ENCODE measurements around the gene GDF10.

GDF10 gene

DNA sequence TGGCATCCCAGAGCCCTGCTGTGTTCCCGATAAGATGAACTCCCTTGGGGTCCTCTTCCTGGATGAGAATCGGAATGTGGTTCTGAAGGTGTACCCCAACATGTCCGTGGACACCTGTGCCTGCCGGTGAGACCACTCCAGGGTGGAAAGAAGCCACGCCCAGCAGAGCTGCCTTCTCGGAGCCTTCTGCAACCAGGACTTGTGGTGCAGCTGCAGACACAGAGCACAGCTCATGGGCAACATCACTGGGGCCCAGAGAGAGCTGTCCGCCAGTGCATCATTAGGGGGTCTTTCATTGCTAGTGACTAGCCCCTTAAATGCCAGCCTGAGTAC, 12.6 kb downstream of the GDF10 start:
- no peak for DNase-seq (ENCODE audit: extremely low read depth in 1 of 2, low read depth in 1 of 2)

DNA sequence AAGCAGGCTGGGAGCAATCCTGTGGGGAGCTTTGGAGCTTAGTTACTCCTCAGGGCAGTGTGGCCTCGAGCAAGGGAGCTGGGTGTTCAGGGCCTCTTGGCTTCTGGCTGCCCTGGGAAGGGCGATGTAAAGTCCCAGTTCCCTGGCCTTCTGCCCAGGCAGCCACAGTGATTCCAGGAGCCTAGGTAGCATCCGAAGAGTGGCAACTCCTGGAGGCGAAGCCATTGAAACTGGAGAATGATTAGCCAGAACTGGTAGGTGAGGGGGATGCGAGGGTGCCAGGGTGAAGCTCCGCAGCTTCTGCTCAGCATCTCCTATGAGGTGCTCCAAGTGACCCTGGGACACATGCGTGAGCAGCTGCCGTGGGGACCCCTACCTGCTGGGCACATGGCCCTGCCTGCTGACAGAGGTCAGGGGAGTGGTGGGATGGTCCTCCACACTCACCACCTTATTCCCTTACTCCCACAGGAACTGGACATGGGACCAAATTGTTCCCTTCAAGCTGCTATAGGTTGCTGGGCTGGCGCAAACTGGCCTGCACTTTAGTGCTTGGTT, 14.5 kb downstream of the GDF10 start:
- DNase-seq (ENCODE audit: extremely low read depth in 1 of 2, low read depth in 1 of 2), result no peak

DNA sequence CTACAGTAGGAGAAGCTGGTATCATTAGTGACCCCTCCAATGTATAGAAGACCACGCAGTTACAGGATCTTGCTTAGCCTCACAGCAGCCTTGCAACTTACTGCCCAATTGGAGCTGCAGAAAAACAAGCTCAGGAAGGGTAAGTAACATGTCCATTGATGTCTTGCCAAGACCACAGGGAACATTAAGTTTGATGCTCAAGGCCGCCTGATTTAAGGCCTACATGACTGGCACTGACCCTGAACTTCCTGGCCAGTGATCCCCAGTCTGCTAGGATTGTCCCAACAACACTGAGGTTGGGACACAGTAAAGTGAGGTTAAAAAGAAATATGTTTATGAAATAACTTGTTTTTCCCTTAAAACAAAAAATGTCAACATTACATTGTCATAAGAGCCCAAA, 15.4 kb downstream of the GDF10 start:
- no peak for DNase-seq (ENCODE audit: extremely low read depth in 1 of 2, low read depth in 1 of 2)

DNA sequence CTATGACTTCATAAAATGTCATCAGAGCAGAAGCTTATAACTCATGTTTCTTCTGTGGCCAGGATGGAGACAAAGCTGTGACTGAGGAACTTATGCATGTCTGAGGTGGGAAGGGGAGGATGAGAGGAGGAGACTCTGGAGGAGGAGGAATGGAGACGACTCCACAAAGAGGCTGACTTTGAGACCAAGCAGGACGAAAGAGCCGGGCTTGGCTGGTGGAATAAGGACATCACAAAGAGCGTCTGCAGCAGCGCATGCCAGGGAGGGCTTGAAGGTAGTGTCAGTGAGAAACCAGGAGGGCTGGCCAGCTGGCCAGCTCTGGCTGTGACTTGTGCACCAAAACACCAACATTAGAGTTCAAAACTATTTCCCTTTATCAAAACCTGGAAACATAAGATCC, 16.1 kb downstream of the GDF10 start:
- no peak for DNase-seq (ENCODE audit: extremely low read depth in 1 of 2, low read depth in 1 of 2)

DNA sequence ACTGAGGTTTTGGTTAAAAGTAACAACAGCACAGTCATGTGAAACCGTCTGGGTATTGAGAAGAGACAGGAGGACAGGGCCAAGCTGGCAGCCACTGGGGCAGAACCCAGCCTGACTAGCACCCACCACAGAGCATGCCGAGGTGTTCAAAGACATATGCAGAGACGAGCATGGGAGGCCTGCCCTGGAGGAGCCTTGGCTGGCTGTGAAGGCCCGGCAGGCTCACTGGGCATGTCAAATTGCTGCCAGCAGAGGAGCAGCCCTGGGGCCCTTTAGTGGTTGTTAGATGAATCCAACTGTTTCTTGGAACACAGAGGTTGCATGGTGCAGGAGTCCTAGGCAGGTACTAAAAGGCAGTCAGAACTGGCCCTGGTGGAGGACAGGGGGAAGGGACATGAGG, 17.3 kb downstream of the GDF10 start:
- no peak for DNase-seq (ENCODE audit: extremely low read depth in 1 of 2, low read depth in 1 of 2)

DNA sequence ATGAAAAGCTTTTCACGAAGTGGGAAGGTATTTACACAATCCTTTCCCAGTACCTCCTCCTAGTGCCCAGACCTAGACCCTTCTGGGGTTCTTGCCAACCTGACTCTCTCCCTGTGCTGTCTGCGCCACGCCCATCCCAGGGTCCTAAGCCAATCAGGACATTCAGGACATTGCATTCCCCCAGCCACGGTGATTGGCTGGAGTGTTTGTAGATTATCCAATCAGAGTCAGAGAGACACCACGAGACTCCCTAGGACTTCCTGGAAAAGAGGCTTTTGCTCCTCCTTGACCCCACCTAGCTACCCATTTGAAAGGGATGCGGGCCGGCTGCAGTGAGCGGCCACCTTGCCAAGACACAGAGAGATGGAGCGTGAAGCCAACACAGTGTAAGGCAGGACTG, 18.7 kb downstream of the GDF10 start:
- DNase-seq (ENCODE audit: extremely low read depth in 1 of 2, low read depth in 1 of 2), result no peak

DNA sequence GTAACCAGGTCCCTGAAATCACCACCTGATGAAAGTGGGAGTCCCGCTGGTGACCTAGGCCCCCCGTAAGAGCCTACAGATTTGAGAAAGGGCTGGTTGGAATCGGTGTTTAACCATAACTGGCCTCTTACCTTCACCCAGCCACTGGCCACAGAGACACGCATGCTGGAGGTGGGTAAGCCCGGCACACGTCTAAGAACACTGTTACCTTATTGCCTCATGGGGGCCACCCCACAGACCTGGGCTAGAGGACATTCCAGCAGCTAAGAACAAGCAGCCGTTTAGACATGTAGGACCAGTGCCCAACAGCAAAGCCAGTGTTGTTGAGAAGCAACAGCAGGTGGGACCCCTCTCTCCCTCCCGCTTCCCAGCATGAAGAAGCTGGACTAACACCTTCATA, 19.8 kb downstream of the GDF10 start:
- no peak for DNase-seq (ENCODE audit: extremely low read depth in 1 of 2, low read depth in 1 of 2)

DNA sequence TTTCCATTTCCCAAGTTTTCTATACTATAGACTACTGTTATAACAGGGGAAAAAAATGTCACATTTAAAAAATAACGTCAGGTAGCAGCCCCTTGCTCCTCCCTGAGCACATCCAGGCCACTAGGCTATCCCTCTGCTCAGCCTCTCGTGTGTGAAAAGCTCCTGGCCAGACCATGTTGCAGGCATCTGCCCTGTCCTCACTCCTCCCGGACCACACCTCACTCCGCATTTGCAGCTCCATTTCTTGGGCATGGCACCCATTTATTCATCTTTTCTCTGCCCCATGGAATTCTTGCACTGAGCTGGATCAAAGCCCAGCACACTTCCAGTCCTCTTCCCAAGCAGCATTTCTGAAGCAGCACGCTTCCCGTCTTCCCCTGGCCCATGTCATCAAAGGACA, 20.8 kb downstream of the GDF10 start:
- no peak for DNase-seq (ENCODE audit: extremely low read depth in 1 of 2, low read depth in 1 of 2)

DNA sequence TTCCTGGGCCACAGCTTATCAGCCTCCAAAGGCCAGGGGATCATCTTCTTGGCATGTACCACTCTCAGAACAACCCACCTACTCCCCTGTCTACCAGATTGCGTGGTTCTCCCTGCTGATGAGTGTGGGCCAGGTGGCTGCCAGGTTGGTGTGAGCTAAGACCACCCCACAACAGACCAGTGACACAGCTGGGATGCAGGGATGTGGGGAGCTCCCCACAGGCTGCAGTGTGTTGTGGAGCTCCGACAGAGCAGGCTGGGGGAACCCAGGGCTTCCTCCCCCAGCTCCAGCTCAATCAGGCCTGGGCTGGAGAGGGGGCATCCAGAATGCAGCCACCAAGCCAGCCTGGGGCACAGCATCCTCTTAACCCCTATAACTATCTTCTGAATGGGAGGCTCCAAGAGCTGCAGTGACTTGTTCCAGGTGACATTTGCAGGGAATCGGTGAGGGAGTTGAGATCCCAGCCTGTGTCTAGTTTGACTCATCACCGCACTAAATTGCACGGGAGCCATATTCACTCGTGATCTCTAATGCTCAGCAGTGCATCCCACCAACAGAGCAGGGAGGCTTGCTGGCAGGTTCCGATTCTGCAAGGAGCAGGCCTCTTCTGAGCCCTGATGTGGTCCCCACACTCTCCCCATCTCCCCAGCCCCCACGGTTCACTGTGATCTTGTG, 21.7 kb downstream of the GDF10 start:
- no peak for DNase-seq (ENCODE audit: extremely low read depth in 1 of 2, low read depth in 1 of 2)

DNA sequence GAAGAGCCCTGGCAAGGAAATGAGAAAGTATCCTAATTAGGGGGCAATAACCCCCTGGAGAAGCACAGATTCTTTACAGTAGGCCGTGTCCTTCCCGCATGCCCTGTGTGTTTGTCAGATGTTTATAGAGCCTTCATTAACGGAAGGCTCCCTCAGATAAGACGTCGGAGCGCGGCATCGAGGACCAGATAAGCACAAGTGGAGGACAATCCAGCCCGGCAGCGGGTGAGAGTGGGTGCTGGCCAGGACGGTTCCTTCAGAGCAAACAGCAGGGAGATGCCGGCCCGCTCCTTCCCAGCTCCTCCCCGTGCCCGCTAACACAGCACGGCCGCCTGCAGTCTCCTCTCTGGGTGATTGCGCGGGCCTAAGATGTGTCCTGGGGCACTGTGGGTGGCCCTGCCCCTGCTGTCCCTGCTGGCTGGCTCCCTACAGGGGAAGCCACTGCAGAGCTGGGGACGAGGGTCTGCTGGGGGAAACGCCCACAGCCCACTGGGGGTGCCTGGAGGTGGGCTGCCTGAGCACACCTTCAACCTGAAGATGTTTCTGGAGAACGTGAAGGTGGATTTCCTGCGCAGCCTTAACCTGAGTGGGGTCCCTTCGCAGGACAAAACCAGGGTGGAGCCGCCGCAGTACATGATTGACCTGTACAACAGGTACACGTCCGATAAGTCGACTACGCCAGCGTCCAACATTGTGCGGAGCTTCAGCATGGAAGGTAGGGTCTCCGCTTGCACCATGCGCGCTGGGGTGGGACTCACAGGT, 22.5 kb downstream of the GDF10 start, which contains the start of gene GDF2:
TSS of gene GDF2 (plus strand) at position 155 of the 762 bp plus-strand sequence. CDS start at position 370, 215 bp downstream.
- DNase-seq (ENCODE audit: extremely low read depth in 1 of 2, low read depth in 1 of 2), result no peak

DNA sequence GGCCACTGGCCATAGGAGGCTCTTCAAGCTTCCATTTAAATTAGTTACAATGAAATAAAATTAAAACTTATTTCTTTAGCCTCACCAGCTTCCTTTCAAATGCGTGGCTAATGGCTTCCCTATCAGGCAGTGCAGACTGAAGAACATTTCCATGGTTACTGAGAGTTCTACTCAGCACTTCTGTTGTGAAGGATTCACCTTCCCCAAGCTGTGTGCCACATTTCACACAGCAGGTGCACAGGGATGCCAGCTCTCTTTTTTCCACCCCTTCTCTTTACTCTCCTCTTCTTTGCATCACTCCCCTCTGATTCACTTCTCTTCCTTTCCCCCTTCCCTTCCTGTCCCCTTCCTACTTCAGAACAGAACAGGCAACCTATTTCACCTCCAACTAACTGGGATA, 23.1 kb downstream of the GDF10 start:
- DNase-seq (ENCODE audit: extremely low read depth in 1 of 2, low read depth in 1 of 2), result no peak

DNA sequence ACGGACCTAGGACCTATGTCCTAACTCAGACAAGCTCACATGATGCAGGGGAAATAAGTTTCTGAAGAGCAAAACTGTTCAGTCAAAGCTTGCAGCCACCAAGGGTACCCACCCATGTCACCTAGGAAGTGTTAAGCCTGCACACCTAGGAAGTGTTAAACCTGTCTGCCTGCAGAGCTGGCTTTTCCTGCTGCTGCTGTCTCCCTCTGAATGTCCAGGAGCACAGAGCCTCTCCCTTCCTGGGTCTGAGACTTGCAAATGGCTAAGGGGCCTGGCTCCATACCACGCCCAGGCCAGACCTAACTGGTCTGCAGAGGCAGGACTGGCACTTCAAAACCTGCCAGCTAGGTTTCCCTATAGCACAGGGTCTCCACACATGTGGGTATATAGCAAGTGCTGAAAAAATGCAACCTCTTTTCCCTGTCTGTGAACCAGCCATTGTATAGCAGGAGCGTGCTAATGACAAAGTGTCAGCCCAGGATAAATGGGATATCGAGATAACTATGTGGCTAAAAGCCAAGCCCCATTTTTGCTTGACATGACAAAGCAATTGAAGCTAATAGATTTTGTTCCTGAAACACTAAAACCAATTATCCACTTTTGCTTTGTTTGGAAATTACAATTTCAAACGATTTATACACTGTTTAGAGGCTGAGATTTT, 23.8 kb downstream of the GDF10 start:
- DNase-seq (ENCODE audit: extremely low read depth in 1 of 2, low read depth in 1 of 2), result no peak

DNA sequence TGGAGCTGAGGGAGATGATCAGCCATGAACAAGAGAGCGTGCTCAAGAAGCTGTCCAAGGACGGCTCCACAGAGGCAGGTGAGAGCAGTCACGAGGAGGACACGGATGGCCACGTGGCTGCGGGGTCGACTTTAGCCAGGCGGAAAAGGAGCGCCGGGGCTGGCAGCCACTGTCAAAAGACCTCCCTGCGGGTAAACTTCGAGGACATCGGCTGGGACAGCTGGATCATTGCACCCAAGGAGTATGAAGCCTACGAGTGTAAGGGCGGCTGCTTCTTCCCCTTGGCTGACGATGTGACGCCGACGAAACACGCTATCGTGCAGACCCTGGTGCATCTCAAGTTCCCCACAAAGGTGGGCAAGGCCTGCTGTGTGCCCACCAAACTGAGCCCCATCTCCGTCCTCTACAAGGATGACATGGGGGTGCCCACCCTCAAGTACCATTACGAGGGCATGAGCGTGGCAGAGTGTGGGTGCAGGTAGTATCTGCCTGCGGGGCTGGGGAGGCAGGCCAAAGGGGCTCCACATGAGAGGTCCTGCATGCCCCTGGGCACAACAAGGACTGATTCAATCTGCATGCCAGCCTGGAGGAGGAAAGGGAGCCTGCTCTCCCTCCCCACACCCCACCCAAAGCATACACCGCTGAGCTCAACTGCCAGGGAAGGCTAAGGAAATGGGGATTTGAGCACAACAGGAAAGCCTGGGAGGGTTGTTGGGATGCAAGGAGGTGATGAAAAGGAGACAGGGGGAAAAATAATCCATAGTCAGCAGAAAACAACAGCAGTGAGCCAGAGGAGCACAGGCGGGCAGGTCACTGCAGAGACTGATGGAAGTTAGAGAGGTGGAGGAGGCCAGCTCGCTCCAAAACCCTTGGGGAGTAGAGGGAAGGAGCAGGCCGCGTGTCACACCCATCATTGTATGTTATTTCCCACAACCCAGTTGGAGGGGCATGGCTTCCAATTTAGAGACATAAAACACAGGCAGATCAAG, 25.6 kb downstream of the GDF10 start:
- no peak for DNase-seq (ENCODE audit: extremely low read depth in 1 of 2, low read depth in 1 of 2)

DNA sequence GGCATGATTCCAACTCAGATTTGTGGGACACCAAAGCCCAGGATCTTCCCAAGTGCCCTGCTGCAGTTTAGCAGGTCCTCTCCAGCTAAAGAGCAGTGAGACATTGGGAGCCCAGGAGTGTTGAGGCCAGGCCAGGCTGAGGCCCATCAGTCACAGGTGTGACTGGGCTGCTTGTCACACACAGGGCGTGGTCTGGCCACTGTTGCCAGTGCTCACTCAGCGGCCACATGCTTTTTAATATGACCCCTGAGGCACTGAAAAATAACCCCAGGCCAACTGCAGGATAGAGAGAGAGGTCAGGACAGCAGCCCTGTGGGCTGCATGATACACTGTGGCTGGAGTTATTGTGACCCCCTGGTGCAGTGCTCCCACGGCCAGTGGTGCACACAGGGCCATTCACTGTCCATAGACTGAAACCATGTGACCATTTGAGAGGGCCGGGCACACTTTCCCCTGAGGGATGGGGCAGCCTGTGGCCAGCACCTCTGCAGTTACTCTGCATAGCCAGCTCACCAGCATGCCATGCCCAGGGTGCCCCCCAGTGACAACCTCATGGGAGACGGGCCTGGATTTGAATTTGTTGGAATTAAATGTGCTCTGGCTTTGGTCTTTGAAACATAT, 26.4 kb downstream of the GDF10 start:
- DNase-seq (ENCODE audit: extremely low read depth in 1 of 2, low read depth in 1 of 2), result no peak

DNA sequence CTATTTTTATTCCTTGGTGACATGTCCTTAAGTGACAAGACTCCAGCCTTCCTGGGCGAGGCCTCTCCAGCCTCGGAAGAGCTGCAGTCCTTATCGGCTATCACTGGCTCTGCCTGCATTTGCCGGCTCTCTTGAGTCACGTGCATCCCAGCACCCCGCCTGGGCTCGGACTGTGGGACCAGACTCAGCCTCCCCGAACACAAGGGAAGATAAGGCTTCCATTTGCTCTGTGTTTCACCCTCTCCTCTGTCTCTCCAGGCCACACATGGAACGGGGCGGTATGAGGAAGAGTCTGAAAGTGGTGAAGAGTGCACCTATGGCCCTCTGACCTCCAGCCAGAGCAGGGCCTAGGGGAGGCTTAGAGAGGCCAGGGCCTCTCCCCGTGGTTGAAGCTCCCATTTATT, 26.9 kb downstream of the GDF10 start:
- no peak for DNase-seq (ENCODE audit: extremely low read depth in 1 of 2, low read depth in 1 of 2)

DNA sequence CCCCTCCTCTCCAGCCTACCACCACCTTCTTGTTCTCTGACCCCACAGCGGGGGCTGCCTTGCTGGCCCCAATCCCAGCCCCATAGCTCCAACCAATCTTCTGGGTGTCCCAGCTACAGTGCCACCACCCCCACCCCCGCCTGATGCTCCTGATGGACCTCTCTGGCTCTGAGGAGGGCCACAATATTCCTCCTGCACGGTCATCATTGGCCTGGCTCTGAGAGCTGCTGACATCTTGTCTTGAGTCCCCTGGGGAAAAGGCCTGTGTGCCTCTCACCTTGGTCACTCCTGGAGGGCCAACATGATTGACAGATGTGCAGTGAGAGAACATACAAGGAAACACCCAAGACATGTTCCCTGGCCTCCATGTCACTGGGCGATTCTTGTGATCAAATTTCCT, 29.9 kb downstream of the GDF10 start:
- DNase-seq (ENCODE audit: extremely low read depth in 1 of 2, low read depth in 1 of 2), result no peak

DNA sequence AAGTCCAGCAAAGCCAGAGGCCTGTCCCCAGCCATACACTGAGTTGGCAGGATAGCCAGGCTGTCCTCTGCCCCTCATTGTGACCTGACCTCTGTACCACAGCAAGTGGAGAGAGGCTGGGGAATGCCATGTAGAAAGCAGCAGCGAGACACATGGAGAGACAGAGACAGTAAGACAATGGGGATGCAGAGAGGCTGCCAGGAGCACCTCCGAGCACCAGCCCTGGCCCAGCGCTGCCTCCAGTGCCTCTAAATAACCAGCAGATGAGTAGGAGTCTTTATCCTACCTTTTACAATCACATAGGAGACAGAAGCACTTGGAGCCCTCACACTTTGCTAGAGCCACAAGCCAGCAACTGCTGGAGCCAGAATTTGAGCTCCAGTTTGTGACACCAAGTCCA, 30.4 kb downstream of the GDF10 start:
- no peak for DNase-seq (ENCODE audit: extremely low read depth in 1 of 2, low read depth in 1 of 2)

DNA sequence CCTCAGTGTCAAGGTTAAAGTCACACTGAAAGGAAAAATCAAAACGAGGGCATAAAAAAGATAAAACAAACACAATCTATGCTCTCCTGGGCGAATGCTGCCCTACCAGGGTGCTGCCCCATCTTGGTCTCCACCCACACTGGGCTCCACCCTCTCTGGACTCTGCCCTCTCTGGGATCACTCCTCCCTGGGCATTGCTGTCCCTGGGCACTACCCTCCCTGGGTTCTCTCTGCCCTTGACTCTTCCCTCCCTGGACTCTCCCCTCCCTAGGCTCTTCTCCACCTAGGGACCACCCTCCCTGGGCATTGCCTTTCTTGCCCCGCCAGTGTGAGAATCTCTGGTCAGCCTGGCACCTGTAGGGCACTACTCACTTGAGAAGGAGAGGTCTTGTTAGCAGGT, 30.8 kb downstream of the GDF10 start:
- no peak for DNase-seq (ENCODE audit: extremely low read depth in 1 of 2, low read depth in 1 of 2)

DNA sequence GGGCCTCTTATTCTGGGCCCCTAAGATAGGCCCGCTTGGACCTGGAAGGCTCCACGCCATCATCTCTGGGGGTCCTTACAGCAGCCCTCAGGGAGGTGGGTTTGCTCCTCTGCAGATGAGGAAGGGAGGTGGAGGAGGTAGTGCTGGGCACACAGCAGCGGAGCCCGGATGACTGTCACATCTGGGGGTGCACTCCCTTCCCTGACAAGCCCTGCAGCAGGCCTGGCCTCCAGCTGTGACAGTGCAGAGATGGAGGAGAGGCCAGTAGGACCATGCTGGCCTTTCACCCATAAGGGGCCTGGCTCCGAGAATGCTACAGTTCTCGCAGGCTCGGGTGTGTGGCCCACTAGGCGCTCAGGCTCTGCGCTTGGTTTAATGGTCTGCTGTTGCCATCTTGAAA, 31.5 kb downstream of the GDF10 start:
- no peak for DNase-seq (ENCODE audit: extremely low read depth in 1 of 2, low read depth in 1 of 2)

DNA sequence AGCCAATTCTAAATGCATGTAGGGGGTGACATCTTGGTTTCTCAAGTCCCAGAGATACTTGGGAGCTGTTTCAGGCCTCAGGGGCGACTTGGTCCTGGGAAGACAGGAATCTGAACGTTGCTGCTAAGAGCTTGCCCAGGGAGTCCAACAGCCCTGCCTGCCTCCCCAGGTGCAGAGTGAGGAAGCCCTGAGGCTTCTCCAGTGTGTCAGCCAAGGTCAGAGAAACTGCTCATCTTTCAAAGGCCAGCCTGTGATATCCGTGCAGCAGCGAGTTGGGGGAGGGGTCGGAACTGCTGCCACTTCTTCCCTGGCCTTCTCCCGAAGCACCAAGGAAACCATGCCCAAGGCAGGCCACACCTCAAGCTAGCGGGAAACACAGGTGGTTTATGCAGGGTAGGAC, 32.0 kb downstream of the GDF10 start:
- DNase-seq (ENCODE audit: extremely low read depth in 1 of 2, low read depth in 1 of 2), result no peak
